HG02973 (cell line): ENCODE data around the gene MRPS18B.

ENCODE experiments used
- ATAC-seq: cut with Tn5 transposase; IDR thresholded peaks from one replicate; pipeline ENCODE4 v1.9.1; 2021; ENCODE audit warnings: moderate library complexity; ENCODE audit not compliant: unreplicated experiment

MRPS18B gene

GRCh38 chr6:30601815-30602641 lies 15.6 kb upstream of the MRPS18B start:
- ATAC-seq = no peak

GRCh38 chr6:30603961-30604360 lies 13.7 kb upstream of the MRPS18B start:
- no peak for ATAC-seq

GRCh38 chr6:30610065-30610464 lies 7.6 kb upstream of the MRPS18B start:
- no peak for ATAC-seq

- no peak for ATAC-seq
Observed at GRCh38 chr6:30611150-30611855, 6.3 kb upstream of the MRPS18B start.

- ATAC-seq = no peak
Observed at GRCh38 chr6:30611856-30612194, 5.8 kb upstream of the MRPS18B start.

GRCh38 chr6:30612213-30612612 lies 5.4 kb upstream of the MRPS18B start:
- ATAC-seq = no peak

GRCh38 chr6:30612687-30613248 lies 4.9 kb upstream of the MRPS18B start:
- no peak for ATAC-seq

GRCh38 chr6:30613251-30614043 lies 4.2 kb upstream of the MRPS18B start:
- ATAC-seq = no peak

GRCh38 chr6:30614044-30614842 lies 3.4 kb upstream of the MRPS18B start:
- no peak for ATAC-seq

- peak; percentile 36 for ATAC-seq
Observed at GRCh38 chr6:30614843-30615218, 2.8 kb upstream of the MRPS18B start.

- ATAC-seq = no peak
Observed at GRCh38 chr6:30615219-30615957, 2.3 kb upstream of the MRPS18B start.

- ATAC-seq = no peak
Observed at GRCh38 chr6:30615958-30616810, 1.5 kb upstream of the MRPS18B start.

GRCh38 chr6:30616811-30617564 lies 652 bp upstream of the MRPS18B start, which contains the start of gene PPP1R10:
PPP1R10 (minus strand) TSS chr6:30617243; CDS start chr6:30609944, 7,299 bp downstream.
- peak; percentile 70 for ATAC-seq

- no peak for ATAC-seq
Observed at GRCh38 chr6:30618270-30618797, 694 bp downstream of the MRPS18B start.

- no peak for ATAC-seq
Observed at GRCh38 chr6:30619561-30619960, 1.9 kb downstream of the MRPS18B start.

GRCh38 chr6:30625511-30625910 lies 7.9 kb downstream of the MRPS18B start:
- ATAC-seq = no peak

GRCh38 chr6:30626484-30627366 lies 9.1 kb downstream of the MRPS18B start, which contains the start of gene ATAT1:
ATAT1 (plus strand) TSS chr6:30626874.
- peak; percentile 61 for ATAC-seq
